Kidney tubule cell (primary cell): ENCODE measurements around the gene BAIAP3.

Experiments
- DNase-seq: peaks from one replicate; pipeline ENCODE4 v3.0.0-alpha.2; 2018; ENCODE audit warnings: low spot score

The BAIAP3 gene

GRCh38 chr16:1394367-1394951, 61.0 kb downstream of the BAIAP3 start:
- no peak for DNase-seq

- DNase-seq, result no peak
Measured at GRCh38 chr16:1395444-1396031, 62.1 kb downstream of the BAIAP3 start.

GRCh38 chr16:1397779-1398178, 64.3 kb downstream of the BAIAP3 start:
- no peak for DNase-seq

GRCh38 chr16:1398351-1398750, 64.9 kb downstream of the BAIAP3 start:
- no peak for DNase-seq
